ENCODE data around the gene MBD2.

DNA sequence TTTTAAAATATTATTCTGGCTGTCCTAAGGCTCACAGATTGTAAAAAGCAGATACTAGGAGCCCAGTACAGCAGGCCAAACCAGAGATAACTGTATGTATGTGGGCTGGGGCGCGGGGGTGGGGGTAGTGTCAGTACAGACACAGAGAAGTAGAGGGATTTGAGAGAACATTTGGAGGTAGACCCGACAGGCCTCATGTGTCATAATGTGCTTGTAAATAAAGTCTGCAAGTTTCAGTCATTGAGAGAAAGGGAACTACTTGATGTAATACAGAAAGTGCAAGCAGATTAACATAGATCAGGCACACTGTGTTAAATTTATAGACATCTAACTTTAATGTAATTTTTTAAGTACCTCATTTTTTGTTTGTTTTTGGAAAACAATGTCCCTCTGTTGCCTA lies 37.4 kb upstream of the MBD2 start:
- TF ChIP-seq, protein P1, sequence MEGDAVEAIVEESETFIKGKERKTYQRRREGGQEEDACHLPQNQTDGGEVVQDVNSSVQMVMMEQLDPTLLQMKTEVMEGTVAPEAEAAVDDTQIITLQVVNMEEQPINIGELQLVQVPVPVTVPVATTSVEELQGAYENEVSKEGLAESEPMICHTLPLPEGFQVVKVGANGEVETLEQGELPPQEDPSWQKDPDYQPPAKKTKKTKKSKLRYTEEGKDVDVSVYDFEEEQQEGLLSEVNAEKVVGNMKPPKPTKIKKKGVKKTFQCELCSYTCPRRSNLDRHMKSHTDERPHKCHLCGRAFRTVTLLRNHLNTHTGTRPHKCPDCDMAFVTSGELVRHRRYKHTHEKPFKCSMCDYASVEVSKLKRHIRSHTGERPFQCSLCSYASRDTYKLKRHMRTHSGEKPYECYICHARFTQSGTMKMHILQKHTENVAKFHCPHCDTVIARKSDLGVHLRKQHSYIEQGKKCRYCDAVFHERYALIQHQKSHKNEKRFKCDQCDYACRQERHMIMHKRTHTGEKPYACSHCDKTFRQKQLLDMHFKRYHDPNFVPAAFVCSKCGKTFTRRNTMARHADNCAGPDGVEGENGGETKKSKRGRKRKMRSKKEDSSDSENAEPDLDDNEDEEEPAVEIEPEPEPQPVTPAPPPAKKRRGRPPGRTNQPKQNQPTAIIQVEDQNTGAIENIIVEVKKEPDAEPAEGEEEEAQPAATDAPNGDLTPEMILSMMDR (conservative IDR thresholded peaks at IDR 0.05; ENCODE audit: low read depth, low read length), result no peak
- no peak for TF ChIP-seq EZH2 (IDR thresholded peaks at IDR 0.05; ENCODE audit: borderline replicate concordance, low read depth, low read length, poor library complexity, severe bottlenecking)
